Uterus (tissue), 4 donors: ENCODE measurements around the gene CD151. TPM values are rescaled to one million over a fixed set of nuclear protein-coding genes. Genes with fewer than 3 reads are reported as not detected.

Source experiments
- DNase-seq, 2 donors: peaks; one replicate each; pipeline ENCODE4 v3.0.0-alpha.2; 2019 to 2020
- H3K27ac ChIP-seq, 2 donors: fragments of 200-600 bp; sonication (generic); 1 replicate in 1 of 2; 2 replicates in 1 of 2; pipeline ENCODE4 v1.5.1; 2016 to 2018
- H3K27me3 ChIP-seq, 2 donors: fragments of 200-600 bp; sonication (generic); one replicate each; pipeline ENCODE4 v1.5.1; 2018 to 2019; ENCODE audit warnings: control low read depth in 1 of 2
- H3K36me3 ChIP-seq, 2 donors: fragments of 200-600 bp; sonication (generic); one replicate each; pipeline ENCODE4 v1.5.1; 2019; ENCODE audit warnings: control low read depth in 1 of 2
- H3K4me1 ChIP-seq, 2 donors: fragments of 200-600 bp; sonication (generic); one replicate each; pipeline ENCODE4 v1.5.1; 2018 to 2019; ENCODE audit warnings: control low read depth in 1 of 2
- H3K4me3 ChIP-seq, 2 donors: fragments of 200-600 bp; sonication (generic); 1 replicate in 1 of 2; 2 replicates in 1 of 2; pipeline ENCODE4 v1.5.1; 2018 to 2019; ENCODE audit warnings: mild to moderate bottlenecking in 1 of 2
- H3K9me3 ChIP-seq, 2 donors: fragments of 200-600 bp; sonication (generic); one replicate each; pipeline ENCODE4 v1.5.1; 2019; ENCODE audit warnings: control low read depth in 1 of 2
- POLR2A ChIP-seq, 2 donors: fragments of 450-650 bp; IDR thresholded peaks; one replicate each; pipeline ENCODE4 v1.6.1; 2016; ENCODE audit warnings: antibody characterized with exemption in 2 of 2, mild to moderate bottlenecking in 1 of 2, moderate library complexity in 1 of 2
- intact Hi-C: fragments of 100-400 bp; cut with DNase I; formaldehyde crosslinking; loops from one replicate; pipeline ENCODE4 v1.15.1; 2023; ENCODE audit warnings: low total_unique reads
- total RNA-seq, 4 donors: library from RNA; depleted of rRNA in 3 of 4; stranded (reverse); fragments of >200 nt in 3 of 4; gene quantifications; one replicate each; pipeline versions ENCODE4 v1.1.0 to v1.2.4, GENCODE V29; 2014 to 2023
- TF ChIP-seq, protein P1 (sequence below), 4 experiments: fragments of 200-600 bp in 2 of 4; fragments of 450-650 bp in 2 of 4; sonication (generic) in 2 of 4; IDR thresholded peaks; one replicate each; pipeline ENCODE4 v1.5.1; 2016 to 2019; ENCODE audit warnings: antibody characterized with exemption in 4 of 4, mild to moderate bottlenecking in 2 of 4, moderate library complexity in 1 of 4
- donor health status: DM: yes; HTN: yes; CAD: no.

The CD151 gene
- total RNA-seq, 4 donors from 2014 or later: 76.8 to 382 (median 259) TPM

DNA sequence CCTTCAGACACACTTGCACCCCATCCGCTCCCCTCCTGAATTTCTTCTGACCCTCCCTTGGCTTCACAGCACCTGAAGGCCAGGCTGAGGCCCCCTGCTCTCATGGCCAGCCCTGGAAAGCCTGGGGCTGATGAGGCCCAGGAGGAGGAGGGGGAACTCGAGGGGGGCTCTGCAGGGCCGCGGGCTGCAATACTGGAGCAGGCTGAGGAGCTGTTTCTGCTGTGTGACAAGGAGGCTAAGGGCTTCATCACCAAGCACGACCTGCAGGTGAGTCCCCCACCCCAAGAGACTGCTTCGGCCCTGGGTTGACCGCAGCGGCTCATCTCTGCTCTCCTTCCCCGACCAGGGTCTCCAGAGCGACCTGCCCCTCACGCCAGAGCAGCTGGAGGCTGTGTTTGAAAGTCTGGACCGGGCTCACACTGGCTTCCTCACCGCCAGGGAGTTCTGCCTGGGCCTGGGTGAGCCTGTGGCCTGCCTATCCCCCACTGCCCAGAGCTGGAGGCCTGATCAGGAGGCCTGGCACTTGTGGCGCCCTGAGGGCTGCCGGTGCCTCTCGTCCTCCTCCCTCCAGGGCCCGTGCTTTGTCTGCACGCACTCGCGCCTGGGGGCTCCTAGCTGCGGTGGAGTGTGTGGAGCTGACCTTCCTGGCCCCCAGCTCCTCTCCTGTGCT is 4.1 kb upstream of the CD151 start:
- TF ChIP-seq, protein P1, sequence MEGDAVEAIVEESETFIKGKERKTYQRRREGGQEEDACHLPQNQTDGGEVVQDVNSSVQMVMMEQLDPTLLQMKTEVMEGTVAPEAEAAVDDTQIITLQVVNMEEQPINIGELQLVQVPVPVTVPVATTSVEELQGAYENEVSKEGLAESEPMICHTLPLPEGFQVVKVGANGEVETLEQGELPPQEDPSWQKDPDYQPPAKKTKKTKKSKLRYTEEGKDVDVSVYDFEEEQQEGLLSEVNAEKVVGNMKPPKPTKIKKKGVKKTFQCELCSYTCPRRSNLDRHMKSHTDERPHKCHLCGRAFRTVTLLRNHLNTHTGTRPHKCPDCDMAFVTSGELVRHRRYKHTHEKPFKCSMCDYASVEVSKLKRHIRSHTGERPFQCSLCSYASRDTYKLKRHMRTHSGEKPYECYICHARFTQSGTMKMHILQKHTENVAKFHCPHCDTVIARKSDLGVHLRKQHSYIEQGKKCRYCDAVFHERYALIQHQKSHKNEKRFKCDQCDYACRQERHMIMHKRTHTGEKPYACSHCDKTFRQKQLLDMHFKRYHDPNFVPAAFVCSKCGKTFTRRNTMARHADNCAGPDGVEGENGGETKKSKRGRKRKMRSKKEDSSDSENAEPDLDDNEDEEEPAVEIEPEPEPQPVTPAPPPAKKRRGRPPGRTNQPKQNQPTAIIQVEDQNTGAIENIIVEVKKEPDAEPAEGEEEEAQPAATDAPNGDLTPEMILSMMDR (IDR thresholded peaks at IDR 0.05): no peak
- peak in 1 of 2 donors; percentile 8 for TF ChIP-seq POLR2A (IDR thresholded peaks at IDR 0.05)
- Histone ChIP-seq H3K36me3 (no peaks in the 10 kb centered on the region), H3K27ac (peak overlapping the region; percentile 11 to 53), H3K4me1 (peaks cover 0 to 50% of the 10 kb centered on the region in 2 donors), H3K9me3 (no peaks in the 10 kb centered on the region), H3K27me3 (peaks cover 20 to 24% of the 10 kb centered on the region in 2 donors), H3K4me3 (no peak overlapping the region)
- intact Hi-C loops: no loop called here
- no peak for DNase-seq

DNA sequence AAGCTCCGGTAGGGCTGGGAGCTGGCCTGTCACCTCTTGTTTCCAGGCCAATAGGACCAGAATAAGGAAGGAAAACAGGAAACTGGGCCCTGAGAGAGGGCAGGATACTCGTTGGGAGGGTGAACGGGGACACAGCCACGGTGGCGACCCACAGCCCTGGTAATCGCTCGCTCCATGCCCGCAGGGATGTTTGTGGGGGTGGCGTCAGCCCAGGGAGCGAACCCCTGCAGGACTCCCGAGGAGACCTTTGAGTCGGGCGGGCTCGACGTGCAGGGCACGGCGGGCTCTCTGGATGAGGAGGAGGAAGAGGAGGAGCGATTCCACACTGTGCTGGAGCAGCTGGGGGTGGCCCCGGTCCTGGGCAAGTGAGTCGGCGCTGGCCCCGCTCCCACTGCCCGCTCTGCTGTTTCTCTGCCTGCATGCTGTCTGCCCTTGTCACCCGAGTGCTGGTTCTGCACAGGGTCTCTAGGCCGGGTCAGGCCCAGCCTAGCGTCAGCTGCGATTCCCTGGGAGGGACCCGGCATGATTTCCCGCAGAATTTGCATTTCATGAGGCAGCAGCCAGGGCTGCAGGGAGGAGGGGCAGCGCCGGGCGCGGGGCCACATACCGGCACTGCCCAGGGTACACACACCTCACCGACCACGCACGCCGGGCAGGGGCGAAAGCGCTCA is 3.4 kb upstream of the CD151 start:
- DNase-seq: no peak
- TF ChIP-seq, protein P1 (IDR thresholded peaks at IDR 0.05): no peak
- no peak for TF ChIP-seq POLR2A (IDR thresholded peaks at IDR 0.05)
- intact Hi-C loops: no loop called here
- peak overlapping the region in 1 of 2 donors; percentile 23 for H3K4me3 ChIP-seq
- peak overlapping the region; percentile 11 to 53 for H3K27ac ChIP-seq
- no peaks in the 10 kb centered on the region for H3K9me3 ChIP-seq
- peaks cover 0 to 57% of the 10 kb centered on the region in 2 donors for H3K4me1 ChIP-seq
- no peaks in the 10 kb centered on the region for H3K36me3 ChIP-seq
- H3K27me3 ChIP-seq: peaks cover 20 to 24% of the 10 kb centered on the region in 2 donors

DNA sequence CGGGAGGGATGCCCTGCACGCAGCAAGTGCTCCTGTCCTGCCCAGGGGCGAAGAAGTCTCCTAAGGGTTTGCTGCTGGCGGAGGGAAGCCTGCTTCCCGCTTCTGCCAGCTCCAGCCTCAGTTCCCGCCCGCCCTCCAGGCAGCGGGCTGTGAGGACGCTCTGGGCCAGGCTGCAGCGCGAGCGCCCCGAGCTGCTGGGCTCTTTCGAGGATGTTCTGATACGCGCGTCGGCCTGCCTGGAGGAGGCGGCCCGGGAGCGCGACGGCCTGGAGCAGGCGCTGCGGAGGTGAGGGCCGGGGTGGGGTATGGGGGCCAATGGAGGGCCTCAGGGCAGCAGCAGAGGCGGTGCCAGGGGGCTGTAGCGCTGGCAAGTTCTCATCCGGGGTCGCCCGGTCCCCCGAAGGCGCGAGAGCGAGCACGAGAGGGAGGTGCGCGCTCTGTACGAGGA is 2.9 kb upstream of the CD151 start:
- H3K9me3 ChIP-seq: no peaks in the 10 kb centered on the region
- H3K36me3 ChIP-seq: no peaks in the 10 kb centered on the region
- H3K4me1 ChIP-seq: peaks cover 0 to 63% of the 10 kb centered on the region in 2 donors
- peak overlapping the region in 1 of 2 donors; percentile 53 for H3K27ac ChIP-seq
- H3K4me3 ChIP-seq: peak overlapping the region; percentile 10 to 23
- intact Hi-C loops: no loop called here
- no peak for DNase-seq
- TF ChIP-seq POLR2A (IDR thresholded peaks at IDR 0.05): no peak
- TF ChIP-seq, protein P1 (IDR thresholded peaks at IDR 0.05): no peak
- H3K27me3 ChIP-seq: peaks cover 20 to 24% of the 10 kb centered on the region in 2 donors

DNA sequence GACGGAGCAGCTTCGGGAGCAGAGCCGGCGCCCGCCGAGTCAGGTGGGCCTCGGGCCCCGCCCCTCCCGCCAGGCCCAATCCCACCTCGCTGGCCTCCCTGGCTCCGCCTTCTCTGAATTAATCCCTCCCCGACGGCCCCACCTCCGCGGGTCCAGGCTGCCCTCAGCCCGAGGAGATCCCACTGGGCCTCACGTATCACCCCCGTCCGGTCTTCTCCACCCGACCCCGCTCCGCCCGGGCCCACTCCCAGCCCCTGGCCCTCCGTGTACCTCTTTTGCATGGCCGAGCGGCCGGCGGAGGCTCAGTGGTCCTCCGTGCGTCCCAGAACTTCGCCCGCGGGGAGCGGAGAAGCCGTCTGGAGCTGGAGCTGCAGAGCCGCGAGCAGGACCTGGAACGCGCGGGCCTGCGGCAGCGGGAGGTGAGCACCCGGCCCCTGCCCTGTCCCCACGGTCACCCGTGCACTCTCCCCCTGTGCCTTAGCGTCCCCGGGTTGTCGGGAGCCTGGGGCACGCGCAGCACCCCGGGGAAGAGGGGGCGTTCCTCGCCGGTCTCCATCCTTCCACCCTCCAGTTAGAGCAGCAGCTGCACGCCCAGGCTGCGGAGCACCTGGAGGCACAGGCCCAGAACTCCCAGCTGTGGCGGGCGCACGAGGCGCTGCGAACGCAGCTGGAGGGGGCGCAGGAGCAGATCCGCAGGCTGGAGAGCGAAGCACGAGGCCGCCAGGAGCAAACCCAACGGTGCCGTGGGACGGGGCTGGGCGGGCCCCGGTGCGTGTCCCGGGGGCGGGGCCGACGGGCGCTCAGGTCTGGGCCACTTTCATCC is 2.2 kb upstream of the CD151 start:
- TF ChIP-seq, protein P1 (IDR thresholded peaks at IDR 0.05): no peak
- TF ChIP-seq POLR2A (IDR thresholded peaks at IDR 0.05): no peak
- DNase-seq: peak; percentile 73 to 80
- no peaks in the 10 kb centered on the region for H3K9me3 ChIP-seq
- intact Hi-C loops: no loop called here
- H3K36me3 ChIP-seq: no peaks in the 10 kb centered on the region
- peaks cover 20 to 24% of the 10 kb centered on the region in 2 donors for H3K27me3 ChIP-seq
- H3K4me3 ChIP-seq: peak overlapping the region; percentile 10 to 23
- H3K27ac ChIP-seq: no peak overlapping the region
- H3K4me1 ChIP-seq: peaks cover 0 to 67% of the 10 kb centered on the region in 2 donors
